MV-4-11 (cell line): Measurements from ENCODE around the gene KHDC1L.
"Not testable (repeated sequence)": the region's sequence is repeated elsewhere in the genome, so short reads cannot be mapped to it uniquely, and the experiment has no call there.

ENCODE experiments used
- DNase-seq: peaks from one replicate; lab custom pipeline; 2025; lab: John Stamatoyannopoulos, UW

The KHDC1L gene

GRCh38 chr6:73204252-73204651, 21.0 kb downstream of the KHDC1L start:
- DNase-seq: no peak

- peak; percentile 52 for DNase-seq
Observed at GRCh38 chr6:73203098-73203497, 22.2 kb downstream of the KHDC1L start.

- DNase-seq: peak; percentile 12
Observed at GRCh38 chr6:73200735-73201134, 24.6 kb downstream of the KHDC1L start.

GRCh38 chr6:73200247-73200646, 25.0 kb downstream of the KHDC1L start:
- no peak for DNase-seq

GRCh38 chr6:73194744-73195143, 30.6 kb downstream of the KHDC1L start:
- DNase-seq: no peak

- not testable (repeated sequence) for DNase-seq
Observed at GRCh38 chr6:73193302-73193701, 32.0 kb downstream of the KHDC1L start.

- no peak for DNase-seq
Observed at GRCh38 chr6:73182021-73182607, 43.2 kb downstream of the KHDC1L start.

- peak; percentile 65 for DNase-seq
Observed at GRCh38 chr6:73180763-73181619, 44.3 kb downstream of the KHDC1L start.

- DNase-seq: peak; percentile 1
Observed at GRCh38 chr6:73180076-73180738, 45.1 kb downstream of the KHDC1L start.

GRCh38 chr6:73177221-73177944, 47.9 kb downstream of the KHDC1L start:
- no peak for DNase-seq

GRCh38 chr6:73176057-73176456, 49.2 kb downstream of the KHDC1L start:
- peak; percentile 14 for DNase-seq

- DNase-seq: no peak
Observed at GRCh38 chr6:73174646-73175045, 50.6 kb downstream of the KHDC1L start.
